Fibroblast of lung (primary cell): ENCODE results near the gene MAML3. TPM values are rescaled to one million over a fixed set of nuclear protein-coding genes. Genes with fewer than 3 reads are reported as not detected.
A peak's percentile ranks its signal among the peaks of the same experiment; 100 is the strongest.

Experiments
- DNase-seq, 2 donors: peaks; one replicate each; pipeline versions ENCODE4 v3.0.0 to v3.0.0-alpha.2; 2010; ENCODE audit warnings: low read depth in 2 of 2
- H2AFZ ChIP-seq: 2 replicates; pipeline ENCODE4 v1.5.1; 2012; ENCODE audit warnings: low read length, control low read depth, inconsistent platforms
- H3K27ac ChIP-seq: 2 replicates; pipeline ENCODE4 v1.5.1; 2011; ENCODE audit warnings: low read length, control low read depth; ENCODE audit not compliant: insufficient read depth
- H3K27me3 ChIP-seq: 2 replicates; pipeline ENCODE4 v1.5.1; 2011; ENCODE audit warnings: mild to moderate bottlenecking, low read length; ENCODE audit not compliant: control insufficient read depth, insufficient read depth
- H3K36me3 ChIP-seq: 2 replicates; pipeline ENCODE4 v1.5.1; 2011; ENCODE audit warnings: low read length; ENCODE audit not compliant: control insufficient read depth, insufficient read depth
- H3K4me1 ChIP-seq: 2 replicates; pipeline ENCODE4 v1.5.1; 2011; ENCODE audit warnings: low read length; ENCODE audit not compliant: control insufficient read depth, insufficient read depth; ENCODE audit errors: extremely low read depth
- H3K4me2 ChIP-seq: 2 replicates; pipeline ENCODE4 v1.5.1; 2011; ENCODE audit warnings: low read length, control low read depth; ENCODE audit not compliant: insufficient read depth; ENCODE audit errors: extremely low read depth
- H3K4me3 ChIP-seq, 4 experiments: fragments of 200-600 bp in 1 of 4; sonication (generic) in 1 of 4; replicated peaks in 1 of 4; 2 replicates each; pipeline ENCODE4 v1.5.1; 2011 to 2016; ENCODE audit warnings: low read length in 4 of 4, low read depth in 3 of 4, mild to moderate bottlenecking in 3 of 4, control low read depth in 2 of 4, inconsistent platforms in 1 of 4, mixed read lengths in 1 of 4; ENCODE audit not compliant: insufficient read depth in 1 of 4; ENCODE audit errors: control extremely low read depth in 1 of 4
- H3K79me2 ChIP-seq: 2 replicates; pipeline ENCODE4 v1.5.1; 2012; ENCODE audit warnings: mild to moderate bottlenecking, low read length, inconsistent platforms; ENCODE audit not compliant: control insufficient read depth, insufficient read depth
- H3K9ac ChIP-seq: 2 replicates; pipeline ENCODE4 v1.5.1; 2011; ENCODE audit warnings: mild to moderate bottlenecking, low read length, control low read depth; ENCODE audit not compliant: insufficient read depth
- H3K9me3 ChIP-seq: 2 replicates; pipeline ENCODE4 v1.5.1; 2012; ENCODE audit warnings: low read depth, low read length; ENCODE audit not compliant: control insufficient read depth, insufficient read depth
- H4K20me1 ChIP-seq: 2 replicates; pipeline ENCODE4 v1.5.1; 2011; ENCODE audit warnings: low read length; ENCODE audit not compliant: control insufficient read depth, insufficient read depth; ENCODE audit errors: extremely low read depth
- CTCF ChIP-seq, 2 donors: IDR thresholded peaks in 1 of 2; conservative IDR thresholded peaks in 1 of 2; 1 replicate in 1 of 2; 2 replicates in 1 of 2; pipeline ENCODE4 v1.5.1; 2011 to 2012; ENCODE audit warnings: low read length in 2 of 2, control low read depth in 1 of 2, inconsistent platforms in 1 of 2, low read depth in 1 of 2, mild to moderate bottlenecking in 1 of 2
- EZH2 ChIP-seq: IDR thresholded peaks from 2 replicates; pipeline ENCODE4 v1.5.1; 2012; ENCODE audit warnings: low read length, control low read depth, mild to moderate bottlenecking; ENCODE audit errors: missing control alignments
- polyA plus RNA-seq, 2 donors: library from polyadenylated mRNA; depleted of rRNA in 1 of 2; stranded (reverse) in 1 of 2; unstranded in 1 of 2; fragments of >200 nt; gene quantifications; 2 replicates each; pipeline ENCODE4 v1.2.1, GENCODE V29; 2011 to 2012; ENCODE audit warnings: missing spikeins in 1 of 2
- total RNA-seq: library from RNA; depleted of rRNA; stranded (reverse); fragments of >200 nt; gene quantifications from 2 replicates; pipeline ENCODE4 v1.2.1, GENCODE V29; 2014

Gene MAML3
- total and polyA plus RNA-seq, 2 donors (not counting 1 experiment from before 2014, with no cell fraction given): 2.0 to 2.8 TPM

DNA sequence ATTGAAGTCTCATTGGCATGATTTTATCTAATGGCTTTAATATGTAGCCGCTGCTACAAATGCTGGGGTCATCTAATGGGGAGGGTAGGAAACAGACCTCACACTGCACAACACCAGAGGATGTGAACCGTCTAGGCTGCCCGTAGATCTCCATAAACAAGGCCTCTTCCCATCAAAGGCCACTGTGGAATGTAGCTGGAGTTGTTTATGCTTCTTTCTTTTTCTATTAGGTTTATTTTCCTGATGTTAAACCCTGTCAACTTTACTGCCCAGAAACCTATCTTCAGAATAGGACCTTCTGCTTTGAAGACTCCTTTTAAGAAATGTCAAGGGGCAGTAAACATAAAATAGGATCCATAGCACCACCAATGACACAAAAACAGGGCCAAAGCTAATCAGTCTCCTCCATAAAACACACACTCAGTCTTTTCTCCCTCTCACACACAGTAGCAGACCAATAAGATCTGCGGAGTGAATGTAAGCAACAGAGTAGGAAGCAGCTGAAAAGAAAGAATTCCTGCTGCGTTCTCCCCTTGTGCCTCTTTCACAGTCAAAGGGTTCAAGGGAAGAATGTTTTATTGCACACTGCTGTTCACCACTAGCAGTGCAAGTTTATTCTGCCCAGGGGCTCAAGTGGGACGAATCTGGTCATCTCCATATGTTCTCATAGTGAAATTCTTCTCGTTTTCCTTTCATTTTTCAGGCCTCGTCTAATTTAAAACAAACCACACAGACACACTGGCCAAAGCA is 72.2 kb downstream of the MAML3 start:
- Histone ChIP-seq H2AFZ (peak overlapping the region; percentile 83), H4K20me1 (no peaks in the 10 kb centered on the region), H3K4me2 (peak overlapping the region; percentile 73), H3K4me3 (peak overlapping the region in 2 of 4 experiments; percentile 8 to 16), H3K36me3 (no peaks in the 10 kb centered on the region), H3K9me3 (no peaks in the 10 kb centered on the region), H3K9ac (no peak overlapping the region), H3K4me1 (peaks cover 24% of the 10 kb centered on the region), H3K27ac (peak overlapping the region; percentile 49), H3K79me2 (no peaks in the 10 kb centered on the region), H3K27me3 (no peaks in the 10 kb centered on the region)
- TF ChIP-seq CTCF (conservative IDR thresholded peaks at IDR 0.05 in 1 of 2, IDR thresholded peaks at IDR 0.05 in 1 of 2; ENCODE audit: low read depth in 1 of 2, low read length in 2 of 2) (no peak), EZH2 (no peak)
- DNase-seq: no peak

DNA sequence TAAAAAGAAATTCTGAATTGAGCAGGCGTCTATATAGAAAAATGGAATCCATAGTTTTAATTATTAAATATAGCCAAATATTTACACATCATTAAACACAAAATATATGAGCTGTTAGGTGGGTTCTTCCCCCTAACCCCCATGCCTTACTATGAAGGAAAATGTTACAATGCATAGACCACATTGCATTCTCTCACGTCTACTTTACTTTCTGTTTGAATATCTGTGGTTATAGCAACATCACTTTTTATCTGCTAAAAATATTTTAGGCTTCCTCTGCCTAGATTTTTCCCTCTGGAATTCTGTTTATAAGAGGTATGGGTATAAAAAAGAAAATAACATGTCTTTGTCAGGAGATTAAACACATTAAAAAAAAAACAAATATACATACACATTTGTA is 73.1 kb downstream of the MAML3 start:
- no peaks in the 10 kb centered on the region for H3K27me3 ChIP-seq
- H3K79me2 ChIP-seq: no peaks in the 10 kb centered on the region
- peaks cover 24% of the 10 kb centered on the region for H3K4me1 ChIP-seq
- no peak overlapping the region for H3K9ac ChIP-seq
- no peak overlapping the region for H3K27ac ChIP-seq
- TF ChIP-seq CTCF (conservative IDR thresholded peaks at IDR 0.05 in 1 of 2, IDR thresholded peaks at IDR 0.05 in 1 of 2; ENCODE audit: low read depth in 1 of 2, low read length in 2 of 2) (no peak), EZH2 (no peak)
- H3K4me3 ChIP-seq: peak overlapping the region in 2 of 4 experiments; percentile 2 to 27
- peak in 1 of 2 donors; percentile 69 for DNase-seq
- H4K20me1 ChIP-seq: no peaks in the 10 kb centered on the region
- no peaks in the 10 kb centered on the region for H3K9me3 ChIP-seq
- H3K36me3 ChIP-seq: no peaks in the 10 kb centered on the region
- peak overlapping the region; percentile 78 for H3K4me2 ChIP-seq
- H2AFZ ChIP-seq: no peak overlapping the region

DNA sequence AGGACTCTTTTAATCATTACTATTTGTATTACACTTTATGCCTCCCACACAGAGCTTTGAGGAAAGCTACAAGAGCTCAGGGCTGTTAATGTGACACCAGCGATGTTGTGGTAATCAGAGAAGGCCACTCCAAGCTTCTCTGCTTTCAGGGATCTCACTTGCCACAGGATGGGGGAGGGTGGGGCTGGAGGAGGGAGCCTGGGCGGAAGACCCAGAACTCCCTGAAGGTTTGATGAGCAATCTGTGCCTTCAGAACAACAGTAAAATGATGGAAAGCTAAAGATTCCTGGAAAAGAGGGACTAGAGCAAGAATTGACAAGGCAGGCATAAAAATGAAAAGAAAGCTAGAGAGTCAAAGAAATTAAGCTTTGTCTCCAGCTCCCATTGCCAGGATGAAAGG is 75.6 kb downstream of the MAML3 start:
- Histone ChIP-seq H3K36me3 (no peaks in the 10 kb centered on the region), H3K4me1 (peaks cover 15% of the 10 kb centered on the region), H3K9ac (no peak overlapping the region), H3K4me3 (no peak overlapping the region), H3K4me2 (peak overlapping the region; percentile 45), H4K20me1 (no peaks in the 10 kb centered on the region), H2AFZ (peak overlapping the region; percentile 36), H3K27ac (no peak overlapping the region), H3K9me3 (no peaks in the 10 kb centered on the region), H3K79me2 (no peaks in the 10 kb centered on the region), H3K27me3 (no peaks in the 10 kb centered on the region)
- peak in 1 of 2 donors; percentile 69 for DNase-seq
- TF ChIP-seq EZH2 (no peak), CTCF (conservative IDR thresholded peaks at IDR 0.05 in 1 of 2, IDR thresholded peaks at IDR 0.05 in 1 of 2; ENCODE audit: low read depth in 1 of 2, low read length in 2 of 2) (no peak)
